ENCODE measurements around the gene PDE4B. TPM values are rescaled to one million over a fixed set of nuclear protein-coding genes. Genes with fewer than 3 reads are reported as not detected.

The PDE4B gene
- total and polyA plus RNA-seq, 2 of the 13 experiments (the other 11 are each of a cell fraction or from before 2014, with no cell fraction given): not detected

GRCh38 chr1:66349242-66349641 is 556.5 kb downstream of the PDE4B start (continued):
- TF ChIP-seq ZNF563 (CRISPR knock-in tag; IDR thresholded peaks at IDR 0.05) (no peak), POGK (CRISPR knock-in tag; conservative IDR thresholded peaks at IDR 0.05) (no peak), ZNF234 (CRISPR knock-in tag; conservative IDR thresholded peaks at IDR 0.05) (no peak)

GRCh38 chr1:66350001-66350547 is 557.4 kb downstream of the PDE4B start:
- H3K4me3 ChIP-seq (replicated peaks in 1 of 3; ENCODE audit: insufficient read depth in 1 of 3, low read depth in 2 of 3, low read length in 3 of 3): no peak overlapping the region
- in situ Hi-C loops (cut with HindIII; ENCODE audit: extremely low pct_ligation_motif_present, low pct_unique_long_range_greater_than_20kb) (no loop called here), intact Hi-C loops (cut with micrococcal nuclease; ENCODE audit: unreplicated experiment) (no loop called here)
- H3K27me3 ChIP-seq (ENCODE audit: control insufficient read depth in 1 of 2, insufficient read depth in 2 of 2, low read length in 2 of 2): no peaks in the 10 kb centered on the region
- H3K9ac ChIP-seq (ENCODE audit: insufficient read depth, low read depth, low read length): no peak overlapping the region
- ChIA-PET POLR2A (no interaction called here), CTCF (ENCODE audit: low intra/inter-chr PET ratio, low total read pairs) (no interaction called here)
- no peak overlapping the region for H3K27ac ChIP-seq (ENCODE audit: extremely low read length, insufficient read depth, low read length)
- no peaks in the 10 kb centered on the region for H3K4me1 ChIP-seq (ENCODE audit: insufficient read depth, low read length)
- ATAC-seq: no peak
- DNase-seq (ENCODE audit: low spot score): no peak
- no peaks in the 10 kb centered on the region for H3K9me3 ChIP-seq (ENCODE audit: low read length)
- FAIRE-seq: no peak
- BruUV-seq (replicated peaks): no TSS peak
- H3K79me2 ChIP-seq (ENCODE audit: insufficient read depth, low read length): no peaks in the 10 kb centered on the region
- no peak overlapping the region for H3K4me2 ChIP-seq (ENCODE audit: low read depth, low read length)
- no peaks in the 10 kb centered on the region for H4K20me1 ChIP-seq (ENCODE audit: insufficient read depth, low read length)
- H3K36me3 ChIP-seq (replicated peaks in 1 of 2; ENCODE audit: control insufficient read depth in 1 of 2, insufficient read depth in 2 of 2, low read length in 2 of 2): no peaks in the 10 kb centered on the region
- no peak overlapping the region for H2AFZ ChIP-seq (ENCODE audit: low read length)
- WGBS (ENCODE audit: low lambda C conversion rate): 16% methylated on average over 6 of the region's 6 CpGs
- TF ChIP-seq SMARCE1 (IDR thresholded peaks at IDR 0.05; ENCODE audit: borderline replicate concordance): no peak
- TF ChIP-seq ZNF879 (CRISPR knock-in tag; IDR thresholded peaks at IDR 0.05): no peak
- TF ChIP-seq PTBP1 (IDR thresholded peaks at IDR 0.05; ENCODE audit: low read depth, low read length, poor library complexity, severe bottlenecking): no peak
- TF ChIP-seq ZNF513 (CRISPR knock-in tag; conservative IDR thresholded peaks at IDR 0.05): no peak
- no peak for TF ChIP-seq KLF16 (CRISPR knock-in tag; IDR thresholded peaks at IDR 0.05)
- TF ChIP-seq ZNF563 (CRISPR knock-in tag; IDR thresholded peaks at IDR 0.05): no peak
- no peak for TF ChIP-seq PRPF4 (IDR thresholded peaks at IDR 0.05; ENCODE audit: low read depth, low read length, poor library complexity, severe bottlenecking)
- no peak for TF ChIP-seq CERS6 (CRISPR knock-in tag; IDR thresholded peaks at IDR 0.05)
- TF ChIP-seq ZNF33A (CRISPR knock-in tag; IDR thresholded peaks at IDR 0.05; ENCODE audit: borderline replicate concordance): no peak
- no peak for TF ChIP-seq ZNF430 (CRISPR knock-in tag; IDR thresholded peaks at IDR 0.05)
- TF ChIP-seq PATZ1 (CRISPR knock-in tag; IDR thresholded peaks at IDR 0.05): no peak
- TF ChIP-seq SATB2 (CRISPR knock-in tag; IDR thresholded peaks at IDR 0.05): no peak
- TF ChIP-seq ZMYM4 (CRISPR knock-in tag; IDR thresholded peaks at IDR 0.05): no peak
- no peak for TF ChIP-seq CHCHD3 (CRISPR knock-in tag; IDR thresholded peaks at IDR 0.05)
- no peak for TF ChIP-seq ZNF883 (CRISPR knock-in tag; IDR thresholded peaks at IDR 0.05; ENCODE audit: not compliant biosample characterization)

All from HepG2 (cell line).